ENCODE results near the gene RETSAT.
A peak's percentile ranks its signal among the peaks of the same experiment; 100 is the strongest.

The RETSAT gene

DNA sequence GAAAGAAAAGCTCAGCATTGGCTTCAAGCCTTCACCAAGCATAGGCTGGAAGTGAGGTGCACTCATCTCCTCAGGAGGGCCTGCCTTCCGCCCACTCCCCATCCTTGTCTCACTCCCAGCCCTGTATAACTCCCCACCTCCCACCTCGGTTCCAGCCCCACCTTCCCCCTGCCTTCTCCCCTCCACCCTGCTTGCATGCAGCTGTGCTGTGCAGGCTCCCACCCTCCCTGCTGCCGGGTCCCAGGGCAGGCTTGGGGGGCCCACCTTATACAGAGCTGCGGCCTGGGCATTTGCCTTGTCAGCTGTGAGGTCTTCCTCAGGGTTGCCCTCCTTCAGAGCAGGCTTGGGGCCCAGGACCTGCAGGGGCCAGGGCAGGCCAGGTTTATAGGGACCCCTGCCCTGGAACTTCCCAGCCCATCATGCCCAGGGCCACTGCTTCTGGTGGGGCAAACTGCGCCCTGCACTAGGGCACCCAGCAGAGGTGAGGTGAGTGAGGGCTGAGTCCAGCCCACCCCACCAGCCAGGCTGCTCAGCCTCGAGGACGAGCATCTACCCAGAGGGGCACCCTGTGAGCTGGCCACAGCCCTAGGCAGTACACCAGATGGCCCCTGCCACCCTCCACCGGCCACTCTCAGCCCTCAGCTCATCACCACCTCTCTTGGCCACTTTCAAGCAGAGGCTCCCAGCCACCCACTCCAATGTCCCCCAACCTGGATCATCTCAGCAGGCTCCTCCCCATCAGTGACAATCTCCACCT, 44.3 kb upstream of the RETSAT start:
- H3K27ac ChIP-seq = peak overlapping the region; percentile 31
- no peak for DNase-seq (ENCODE audit: low spot score)
- ChIA-PET POLR2A (ENCODE audit: low non-redundant PET) (no interaction called here), CTCF (no interaction called here)
- TF ChIP-seq, protein P1, sequence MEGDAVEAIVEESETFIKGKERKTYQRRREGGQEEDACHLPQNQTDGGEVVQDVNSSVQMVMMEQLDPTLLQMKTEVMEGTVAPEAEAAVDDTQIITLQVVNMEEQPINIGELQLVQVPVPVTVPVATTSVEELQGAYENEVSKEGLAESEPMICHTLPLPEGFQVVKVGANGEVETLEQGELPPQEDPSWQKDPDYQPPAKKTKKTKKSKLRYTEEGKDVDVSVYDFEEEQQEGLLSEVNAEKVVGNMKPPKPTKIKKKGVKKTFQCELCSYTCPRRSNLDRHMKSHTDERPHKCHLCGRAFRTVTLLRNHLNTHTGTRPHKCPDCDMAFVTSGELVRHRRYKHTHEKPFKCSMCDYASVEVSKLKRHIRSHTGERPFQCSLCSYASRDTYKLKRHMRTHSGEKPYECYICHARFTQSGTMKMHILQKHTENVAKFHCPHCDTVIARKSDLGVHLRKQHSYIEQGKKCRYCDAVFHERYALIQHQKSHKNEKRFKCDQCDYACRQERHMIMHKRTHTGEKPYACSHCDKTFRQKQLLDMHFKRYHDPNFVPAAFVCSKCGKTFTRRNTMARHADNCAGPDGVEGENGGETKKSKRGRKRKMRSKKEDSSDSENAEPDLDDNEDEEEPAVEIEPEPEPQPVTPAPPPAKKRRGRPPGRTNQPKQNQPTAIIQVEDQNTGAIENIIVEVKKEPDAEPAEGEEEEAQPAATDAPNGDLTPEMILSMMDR (conservative IDR thresholded peaks at IDR 0.05; ENCODE audit: low read depth) = no peak

DNA sequence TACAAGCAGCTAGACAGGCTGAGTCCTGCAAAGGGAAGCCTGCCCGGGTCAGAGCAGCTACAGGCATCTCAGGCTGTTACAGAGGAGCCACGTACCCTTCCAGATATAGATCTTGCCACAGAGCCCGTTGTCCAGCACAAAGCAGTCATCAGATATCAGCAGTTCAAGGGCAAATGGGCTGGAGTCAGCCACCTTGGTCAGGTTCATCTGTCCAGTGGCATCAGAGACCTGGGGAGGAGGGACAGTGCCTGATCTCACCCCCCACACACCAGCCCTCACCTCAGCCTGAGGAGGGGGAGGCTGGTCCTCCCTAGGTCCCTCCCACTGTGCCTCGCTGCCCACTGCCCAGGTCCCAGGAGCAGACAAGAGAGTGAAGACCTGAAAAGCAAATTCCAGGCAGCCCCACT, 43.6 kb upstream of the RETSAT start:
- TF ChIP-seq, protein P1 (conservative IDR thresholded peaks at IDR 0.05; ENCODE audit: low read depth) = no peak
- CTCF ChIA-PET = no interaction called here
- no peak for DNase-seq (ENCODE audit: low spot score)
- POLR2A ChIA-PET (ENCODE audit: low non-redundant PET) = no interaction called here
- peak overlapping the region; percentile 31 for H3K27ac ChIP-seq

DNA sequence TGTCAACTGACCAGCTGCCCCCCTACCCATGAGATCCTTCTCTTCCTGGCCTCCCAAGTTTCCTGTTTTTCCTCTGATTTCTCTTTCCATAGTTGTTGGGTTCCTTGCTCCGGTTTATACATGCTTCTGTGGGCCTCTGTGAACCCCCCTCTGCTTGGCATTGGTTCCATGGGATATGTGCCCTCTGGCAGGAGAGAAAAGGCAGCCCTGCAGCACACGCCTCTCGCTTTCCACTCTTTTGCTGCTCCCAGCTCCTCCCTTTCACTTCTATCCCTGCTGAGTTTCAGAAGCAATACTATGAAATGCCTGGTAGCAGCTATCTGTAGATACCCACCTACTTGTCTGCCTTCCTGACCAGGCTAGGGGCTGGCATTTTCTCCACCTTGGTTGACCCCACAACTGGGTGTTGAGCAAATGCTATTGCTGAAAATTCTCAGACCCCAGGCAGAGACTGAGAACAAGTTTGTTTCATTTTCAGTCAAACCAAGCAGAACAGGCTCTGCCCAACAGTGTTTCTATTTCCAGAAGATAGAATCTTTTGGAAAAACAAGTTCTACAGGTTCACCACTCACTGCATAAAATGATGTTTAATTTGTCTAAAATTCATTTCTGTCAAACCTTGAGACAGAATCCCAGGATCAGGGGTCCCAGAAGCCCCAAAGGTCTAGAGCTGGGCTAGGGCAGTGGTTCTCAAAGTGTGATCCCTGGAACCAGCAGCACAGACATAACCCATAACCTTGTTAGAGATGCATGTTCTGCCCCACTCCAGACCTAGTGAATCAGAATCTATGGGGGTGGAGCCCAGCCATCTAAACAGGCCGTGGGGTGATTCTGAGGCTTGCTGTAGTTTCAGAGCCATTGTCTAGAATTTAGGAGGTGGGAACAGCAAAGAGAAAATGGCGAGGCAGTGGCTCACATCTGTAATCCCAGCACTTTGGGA, 42.5 kb upstream of the RETSAT start:
- TF ChIP-seq, protein P1 (conservative IDR thresholded peaks at IDR 0.05; ENCODE audit: low read depth) = no peak
- CTCF ChIA-PET = no interaction called here
- peak overlapping the region; percentile 31 for H3K27ac ChIP-seq
- POLR2A ChIA-PET (ENCODE audit: low non-redundant PET) = no interaction called here
- DNase-seq (ENCODE audit: low spot score) = no peak

DNA sequence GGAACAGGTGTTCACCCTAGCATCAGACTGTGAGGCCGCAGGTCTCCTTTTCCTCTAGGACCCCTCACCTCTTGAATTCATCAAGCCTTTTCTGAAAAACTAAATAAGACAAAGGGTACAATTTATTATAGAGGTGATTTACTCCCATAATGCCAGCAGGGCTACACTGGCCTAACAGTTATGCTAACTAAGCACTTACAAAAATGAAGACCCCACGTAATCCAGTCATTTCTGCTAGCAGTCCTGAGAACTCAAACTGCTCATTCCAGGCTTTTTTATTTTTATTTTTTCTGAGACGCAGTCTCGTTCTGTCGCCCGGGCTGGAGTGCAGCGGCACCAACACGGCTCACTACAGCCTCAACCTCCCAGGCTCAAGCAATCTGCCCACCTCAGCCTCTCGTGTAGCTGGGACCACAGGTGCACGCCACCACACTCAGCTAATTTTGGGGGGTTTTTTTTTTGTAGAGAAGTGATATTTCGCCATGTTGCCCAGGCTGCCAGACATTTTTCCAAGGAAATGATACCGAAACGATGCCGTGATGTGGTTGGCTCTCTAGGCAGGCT, 41.7 kb upstream of the RETSAT start:
- TF ChIP-seq, protein P1 (conservative IDR thresholded peaks at IDR 0.05; ENCODE audit: low read depth) = no peak
- no peak overlapping the region; the same call in 1 of the 2 replicates for H3K27ac ChIP-seq
- CTCF ChIA-PET = no interaction called here

DNA sequence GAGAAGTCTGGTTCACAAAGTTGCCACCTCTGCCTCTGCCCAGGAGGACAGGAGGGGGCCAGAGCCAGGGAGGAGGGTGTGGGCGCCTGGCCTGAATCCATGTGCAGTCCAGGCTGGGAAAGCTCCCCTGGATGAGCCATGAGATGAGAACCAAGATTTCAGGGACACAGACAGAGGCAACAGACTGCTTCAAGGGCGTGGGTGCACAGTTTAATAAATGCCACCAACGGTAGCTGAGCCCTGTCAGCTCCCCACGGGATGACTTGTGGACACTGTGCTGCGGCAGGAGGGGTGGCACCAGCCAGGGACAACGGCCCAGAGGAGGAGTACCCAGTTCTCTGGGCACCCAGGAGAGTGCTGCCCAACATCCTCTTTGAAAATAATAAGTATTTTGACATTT, 40.6 kb upstream of the RETSAT start:
- no peak for DNase-seq (ENCODE audit: low spot score)
- POLR2A ChIA-PET (ENCODE audit: low non-redundant PET) = no interaction called here
- H3K27ac ChIP-seq = peak overlapping the region; percentile 52
- CTCF ChIA-PET = no interaction called here
- TF ChIP-seq, protein P1 (conservative IDR thresholded peaks at IDR 0.05; ENCODE audit: low read depth) = no peak

More for the DNA sequence above, 41.7 kb upstream of the RETSAT start:
- POLR2A ChIA-PET (ENCODE audit: low non-redundant PET) = no interaction called here
- DNase-seq (ENCODE audit: low spot score) = no peak

DNA sequence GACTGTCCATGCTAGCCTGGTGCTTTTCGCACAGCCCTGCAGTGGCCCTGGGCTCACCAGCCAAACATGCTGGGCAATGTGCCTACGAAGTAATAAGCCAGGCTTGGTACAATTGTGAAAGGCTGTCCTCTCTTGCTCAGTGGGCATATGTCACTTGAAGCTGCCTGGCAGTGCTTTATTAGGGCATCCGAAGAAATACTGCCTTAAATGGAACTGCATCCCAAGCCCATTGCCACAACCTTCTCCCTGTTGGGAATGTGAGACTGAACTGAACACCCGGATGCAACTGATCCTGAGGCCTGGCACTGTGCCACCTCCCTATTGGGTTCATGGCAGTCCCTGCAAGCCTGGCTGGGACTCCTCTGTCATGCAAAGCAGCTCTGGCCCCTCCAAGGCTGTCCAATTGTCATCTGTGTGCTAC, 39.9 kb upstream of the RETSAT start:
- no peak for DNase-seq (ENCODE audit: low spot score)
- POLR2A ChIA-PET (ENCODE audit: low non-redundant PET) = no interaction called here
- TF ChIP-seq, protein P1 (conservative IDR thresholded peaks at IDR 0.05; ENCODE audit: low read depth) = no peak
- peak overlapping the region; percentile 52 for H3K27ac ChIP-seq
- CTCF ChIA-PET = no interaction called here
